GM21723 (cell line): ENCODE data around the gene TFAP2B.
A peak's percentile ranks its signal among the peaks of the same experiment; 100 is the strongest.

ENCODE experiments used
- ATAC-seq: cut with Tn5 transposase; IDR thresholded peaks from one replicate; pipeline ENCODE4 v1.9.1; 2021; ENCODE audit warnings: mild to moderate bottlenecking, moderate library complexity; ENCODE audit not compliant: unreplicated experiment

TFAP2B gene

GRCh38 chr6:50818673-50819072 is at the start of gene TFAP2B:
Gene TFAP2B (plus strand): TSS chr6:50818871. CDS start chr6:50818892, 21 bp downstream.
- ATAC-seq: no peak

- ATAC-seq: no peak
Observed at GRCh38 chr6:50778696-50779095, 40.0 kb upstream of the TFAP2B start.

- ATAC-seq: no peak
Observed at GRCh38 chr6:50780382-50780781, 38.3 kb upstream of the TFAP2B start.

- ATAC-seq: no peak
Observed at GRCh38 chr6:50785921-50786320, 32.8 kb upstream of the TFAP2B start.

- ATAC-seq: peak; percentile 76
Observed at GRCh38 chr6:50791900-50792508, 26.7 kb upstream of the TFAP2B start.

GRCh38 chr6:50792771-50793170 is 25.9 kb upstream of the TFAP2B start:
- no peak for ATAC-seq

- ATAC-seq: no peak
Observed at GRCh38 chr6:50795574-50795973, 23.1 kb upstream of the TFAP2B start.

GRCh38 chr6:50804283-50804682 is 14.4 kb upstream of the TFAP2B start:
- ATAC-seq: no peak

- no peak for ATAC-seq
Observed at GRCh38 chr6:50807035-50807434, 11.6 kb upstream of the TFAP2B start.

GRCh38 chr6:50815436-50816114 is 3.1 kb upstream of the TFAP2B start:
- ATAC-seq: peak; percentile 61

- peak; percentile 92 for ATAC-seq
Observed at GRCh38 chr6:50816115-50816675, 2.5 kb upstream of the TFAP2B start.

GRCh38 chr6:50816947-50817645 is 1.6 kb upstream of the TFAP2B start:
- ATAC-seq: no peak

GRCh38 chr6:50817646-50817950 is 1.1 kb upstream of the TFAP2B start:
- no peak for ATAC-seq

GRCh38 chr6:50818020-50818419 is 651 bp upstream of the TFAP2B start:
- no peak for ATAC-seq

GRCh38 chr6:50819466-50819903 is 814 bp downstream of the TFAP2B start:
- no peak for ATAC-seq

- ATAC-seq: no peak
Observed at GRCh38 chr6:50819904-50820868, 1.5 kb downstream of the TFAP2B start.

- ATAC-seq: no peak
Observed at GRCh38 chr6:50820869-50821264, 2.2 kb downstream of the TFAP2B start.

- ATAC-seq: no peak
Observed at GRCh38 chr6:50821441-50822077, 2.9 kb downstream of the TFAP2B start.

GRCh38 chr6:50822078-50822476 is 3.4 kb downstream of the TFAP2B start:
- ATAC-seq: no peak
